ENCODE results near the gene CORIN.

GRCh38 chr4:47831026-47831679 is 6.7 kb downstream of the CORIN start:
- TF ChIP-seq, protein P1, sequence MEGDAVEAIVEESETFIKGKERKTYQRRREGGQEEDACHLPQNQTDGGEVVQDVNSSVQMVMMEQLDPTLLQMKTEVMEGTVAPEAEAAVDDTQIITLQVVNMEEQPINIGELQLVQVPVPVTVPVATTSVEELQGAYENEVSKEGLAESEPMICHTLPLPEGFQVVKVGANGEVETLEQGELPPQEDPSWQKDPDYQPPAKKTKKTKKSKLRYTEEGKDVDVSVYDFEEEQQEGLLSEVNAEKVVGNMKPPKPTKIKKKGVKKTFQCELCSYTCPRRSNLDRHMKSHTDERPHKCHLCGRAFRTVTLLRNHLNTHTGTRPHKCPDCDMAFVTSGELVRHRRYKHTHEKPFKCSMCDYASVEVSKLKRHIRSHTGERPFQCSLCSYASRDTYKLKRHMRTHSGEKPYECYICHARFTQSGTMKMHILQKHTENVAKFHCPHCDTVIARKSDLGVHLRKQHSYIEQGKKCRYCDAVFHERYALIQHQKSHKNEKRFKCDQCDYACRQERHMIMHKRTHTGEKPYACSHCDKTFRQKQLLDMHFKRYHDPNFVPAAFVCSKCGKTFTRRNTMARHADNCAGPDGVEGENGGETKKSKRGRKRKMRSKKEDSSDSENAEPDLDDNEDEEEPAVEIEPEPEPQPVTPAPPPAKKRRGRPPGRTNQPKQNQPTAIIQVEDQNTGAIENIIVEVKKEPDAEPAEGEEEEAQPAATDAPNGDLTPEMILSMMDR (IDR thresholded peaks at IDR 0.05): no peak
- no peak for TF ChIP-seq POLR2A (IDR thresholded peaks at IDR 0.05)
